Upper lobe of left lung (tissue), 4 donors: Measurements from ENCODE around the gene CYB5R3.

ENCODE experiments used
- POLR2A ChIP-seq, 4 donors: fragments of 450-650 bp; IDR thresholded peaks; one replicate each; pipeline ENCODE4 v1.5.1; 2016 to 2017; ENCODE audit warnings: antibody characterized with exemption in 4 of 4, mild to moderate bottlenecking in 2 of 4
- TF ChIP-seq, protein P1 (sequence below), 6 experiments: fragments of 450-650 bp in 4 of 6; fragments of 200-600 bp in 2 of 6; sonication (generic) in 2 of 6; IDR thresholded peaks; one replicate each; pipeline ENCODE4 v1.5.1; 2016 to 2019; ENCODE audit warnings: antibody characterized with exemption in 6 of 6

DNA sequence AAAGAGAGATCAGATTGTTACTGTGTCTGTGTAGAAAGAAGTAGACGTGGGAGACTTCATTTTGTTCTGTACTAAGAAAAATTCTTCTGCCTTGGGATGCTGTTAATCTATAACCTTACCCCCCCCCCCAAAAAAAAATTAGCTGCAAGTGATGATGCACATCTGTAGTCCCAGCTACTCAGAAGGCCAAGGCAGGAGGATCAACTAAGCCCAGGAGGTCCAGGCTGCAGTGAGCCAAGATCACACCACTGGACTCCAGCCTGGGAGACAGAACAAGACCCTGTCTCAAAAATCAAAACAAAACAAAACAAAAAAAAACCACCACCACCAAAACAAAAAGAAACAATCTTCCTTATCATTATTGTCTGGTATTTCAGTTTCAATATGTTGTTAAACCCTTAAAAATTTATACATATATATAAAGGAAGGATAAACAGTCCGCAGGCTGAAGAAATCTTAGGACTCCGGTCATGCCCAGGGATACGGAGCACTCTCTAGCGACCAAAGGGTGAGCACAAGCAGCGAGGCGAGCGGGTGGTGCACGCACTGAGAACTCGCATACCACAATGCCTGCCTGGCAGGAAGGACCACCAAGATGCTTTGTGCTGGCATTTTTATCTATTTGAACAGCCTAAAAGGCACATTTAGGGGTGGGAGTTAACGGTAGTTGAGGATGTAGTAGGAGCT is 40.9 kb downstream of the CYB5R3 start:
- TF ChIP-seq POLR2A (IDR thresholded peaks at IDR 0.05), result no peak
- TF ChIP-seq, protein P1, sequence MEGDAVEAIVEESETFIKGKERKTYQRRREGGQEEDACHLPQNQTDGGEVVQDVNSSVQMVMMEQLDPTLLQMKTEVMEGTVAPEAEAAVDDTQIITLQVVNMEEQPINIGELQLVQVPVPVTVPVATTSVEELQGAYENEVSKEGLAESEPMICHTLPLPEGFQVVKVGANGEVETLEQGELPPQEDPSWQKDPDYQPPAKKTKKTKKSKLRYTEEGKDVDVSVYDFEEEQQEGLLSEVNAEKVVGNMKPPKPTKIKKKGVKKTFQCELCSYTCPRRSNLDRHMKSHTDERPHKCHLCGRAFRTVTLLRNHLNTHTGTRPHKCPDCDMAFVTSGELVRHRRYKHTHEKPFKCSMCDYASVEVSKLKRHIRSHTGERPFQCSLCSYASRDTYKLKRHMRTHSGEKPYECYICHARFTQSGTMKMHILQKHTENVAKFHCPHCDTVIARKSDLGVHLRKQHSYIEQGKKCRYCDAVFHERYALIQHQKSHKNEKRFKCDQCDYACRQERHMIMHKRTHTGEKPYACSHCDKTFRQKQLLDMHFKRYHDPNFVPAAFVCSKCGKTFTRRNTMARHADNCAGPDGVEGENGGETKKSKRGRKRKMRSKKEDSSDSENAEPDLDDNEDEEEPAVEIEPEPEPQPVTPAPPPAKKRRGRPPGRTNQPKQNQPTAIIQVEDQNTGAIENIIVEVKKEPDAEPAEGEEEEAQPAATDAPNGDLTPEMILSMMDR (IDR thresholded peaks at IDR 0.05), result no peak
